Measurements from ENCODE around the gene CANT1.

Gene CANT1

GRCh38 chr17:79010304-79010646 is 711 bp upstream of the CANT1 start:
- DNase-seq (ENCODE audit: low spot score) (no peak), FAIRE-seq (no peak)

DNA sequence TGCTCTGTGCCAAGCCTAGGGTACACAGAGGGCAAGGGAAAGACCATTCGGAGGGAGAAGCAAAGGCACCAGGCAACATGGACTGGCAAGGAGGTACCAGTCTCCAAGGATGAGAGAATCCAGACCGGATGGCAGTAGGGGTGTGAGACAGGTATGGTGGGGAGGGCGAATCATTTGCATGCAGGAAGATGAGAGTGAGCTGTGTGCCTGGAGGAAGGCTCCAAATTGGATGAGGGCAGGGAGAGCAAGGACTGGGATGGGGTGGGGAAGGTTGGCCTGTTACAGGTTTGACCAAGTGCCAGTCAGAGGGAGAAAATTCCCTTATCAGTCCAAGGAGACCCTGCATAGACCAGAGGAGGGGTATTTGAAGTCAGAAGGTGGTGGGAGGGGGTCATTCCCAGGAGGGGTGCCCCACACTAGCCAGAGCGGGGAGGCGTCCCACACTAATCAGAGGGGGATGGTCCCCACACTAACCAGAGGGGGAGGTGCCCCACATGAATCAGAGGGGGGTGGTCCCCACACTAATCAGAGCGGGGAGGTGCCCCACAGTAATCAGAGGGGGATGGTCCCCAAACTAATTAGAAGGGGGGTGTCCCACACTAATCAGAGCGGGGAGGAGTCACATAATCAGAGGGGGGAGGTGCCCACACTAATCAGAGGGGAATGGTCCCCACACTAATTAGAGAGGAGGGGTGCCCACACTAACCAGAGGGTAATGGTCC is 737 bp downstream of the CANT1 start:
- no peak for FAIRE-seq
- DNase-seq (ENCODE audit: low spot score): no peak

DNA sequence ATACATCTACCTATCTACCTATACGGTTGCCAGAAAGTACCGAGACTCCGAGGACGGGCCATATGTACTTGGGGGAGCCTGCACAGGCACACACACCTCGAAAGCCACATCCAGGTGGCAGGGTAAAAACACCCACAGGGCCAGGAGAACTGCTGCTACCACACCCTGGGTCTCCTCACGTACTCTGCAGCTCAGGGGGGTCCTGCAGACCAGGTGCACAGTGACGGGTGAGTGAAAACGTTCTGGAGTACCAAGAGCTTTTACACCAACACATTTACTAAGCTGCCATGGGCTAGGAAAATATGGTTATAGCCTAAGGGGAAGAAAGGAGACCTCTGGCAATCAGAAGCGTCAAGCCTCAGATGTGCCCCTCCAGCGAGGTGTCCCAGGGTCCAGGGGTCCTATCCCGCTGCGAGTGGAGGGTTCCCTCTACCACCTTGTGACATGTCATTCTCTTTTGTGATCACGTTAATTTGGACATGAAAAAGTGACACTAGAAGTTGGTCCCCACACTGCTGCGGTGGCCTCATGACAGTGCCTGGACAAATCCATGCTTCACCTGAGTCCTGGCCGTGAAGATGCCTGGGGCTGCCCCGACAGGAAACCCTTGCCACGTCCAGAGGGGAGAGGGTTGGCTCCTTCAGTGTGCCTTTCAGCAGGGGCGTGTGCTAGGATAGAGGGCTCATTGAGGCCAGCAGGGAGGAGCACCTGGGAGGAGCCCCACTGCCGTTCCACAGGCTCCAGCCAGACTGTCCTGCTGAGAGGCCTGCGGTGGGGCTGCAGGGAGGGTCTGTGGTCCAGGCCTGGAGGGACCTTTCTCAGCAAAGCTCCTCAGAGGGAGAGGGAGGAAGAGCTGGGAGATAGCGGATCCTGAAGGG is 1.8 kb downstream of the CANT1 start:
- no peak for FAIRE-seq

DNA sequence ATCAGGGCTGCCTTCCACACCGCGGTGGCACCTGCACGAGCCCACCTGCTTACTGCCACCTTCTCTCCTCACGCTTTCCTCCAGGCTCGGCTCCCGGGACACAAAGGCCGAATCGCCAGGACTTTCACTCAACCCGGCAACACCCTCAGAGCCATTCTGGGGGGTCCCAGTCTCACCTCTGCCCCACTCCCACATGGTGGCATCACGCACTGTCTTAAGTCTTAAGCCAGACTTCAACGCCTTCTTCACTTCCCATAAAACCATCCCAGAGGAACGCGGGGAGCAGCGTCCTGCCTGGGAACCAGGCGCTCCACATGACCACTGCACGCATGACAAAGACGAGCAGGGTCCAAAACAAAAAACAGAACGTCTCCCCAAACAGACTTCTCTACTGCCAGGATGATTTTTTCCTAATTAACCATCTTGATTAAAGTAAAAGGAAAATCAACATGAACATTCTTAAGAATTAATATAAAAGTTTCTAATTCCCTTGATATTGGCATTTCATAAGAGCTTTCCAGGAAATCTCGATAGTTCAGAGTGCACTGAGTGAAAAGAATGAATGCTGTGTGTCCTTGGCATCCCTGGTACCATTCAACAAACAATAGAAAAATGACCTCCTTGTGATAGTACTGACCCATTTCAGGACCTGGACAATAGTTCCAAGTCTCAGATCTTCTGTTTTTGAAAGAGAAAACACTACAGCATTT is 2.6 kb downstream of the CANT1 start:
- no peak for FAIRE-seq
- DNase-seq (ENCODE audit: low spot score): no peak

More for the DNA sequence above, 1.8 kb downstream of the CANT1 start:
- DNase-seq (ENCODE audit: low spot score): no peak

DNA sequence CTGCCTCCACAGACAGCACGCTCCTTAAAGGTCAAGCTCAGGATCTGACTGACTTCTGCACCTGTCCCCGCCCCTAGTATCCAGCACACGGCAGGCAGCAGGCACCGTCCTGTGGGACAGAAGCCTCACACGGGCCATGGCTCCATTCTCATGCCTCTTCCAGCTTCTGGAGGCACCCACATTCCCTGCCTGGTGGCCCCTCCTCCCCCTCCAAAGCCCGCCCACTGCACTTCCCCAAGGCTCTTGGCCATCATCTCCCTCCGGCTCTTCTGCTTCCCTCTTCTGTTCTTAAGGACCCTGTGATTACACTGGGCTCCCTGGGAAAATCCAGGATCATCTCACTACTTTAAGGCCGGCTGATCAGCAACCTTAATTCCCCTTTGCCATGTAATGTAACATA is 3.5 kb downstream of the CANT1 start:
- FAIRE-seq (peak; percentile 27), DNase-seq (ENCODE audit: low spot score) (no peak)

DNA sequence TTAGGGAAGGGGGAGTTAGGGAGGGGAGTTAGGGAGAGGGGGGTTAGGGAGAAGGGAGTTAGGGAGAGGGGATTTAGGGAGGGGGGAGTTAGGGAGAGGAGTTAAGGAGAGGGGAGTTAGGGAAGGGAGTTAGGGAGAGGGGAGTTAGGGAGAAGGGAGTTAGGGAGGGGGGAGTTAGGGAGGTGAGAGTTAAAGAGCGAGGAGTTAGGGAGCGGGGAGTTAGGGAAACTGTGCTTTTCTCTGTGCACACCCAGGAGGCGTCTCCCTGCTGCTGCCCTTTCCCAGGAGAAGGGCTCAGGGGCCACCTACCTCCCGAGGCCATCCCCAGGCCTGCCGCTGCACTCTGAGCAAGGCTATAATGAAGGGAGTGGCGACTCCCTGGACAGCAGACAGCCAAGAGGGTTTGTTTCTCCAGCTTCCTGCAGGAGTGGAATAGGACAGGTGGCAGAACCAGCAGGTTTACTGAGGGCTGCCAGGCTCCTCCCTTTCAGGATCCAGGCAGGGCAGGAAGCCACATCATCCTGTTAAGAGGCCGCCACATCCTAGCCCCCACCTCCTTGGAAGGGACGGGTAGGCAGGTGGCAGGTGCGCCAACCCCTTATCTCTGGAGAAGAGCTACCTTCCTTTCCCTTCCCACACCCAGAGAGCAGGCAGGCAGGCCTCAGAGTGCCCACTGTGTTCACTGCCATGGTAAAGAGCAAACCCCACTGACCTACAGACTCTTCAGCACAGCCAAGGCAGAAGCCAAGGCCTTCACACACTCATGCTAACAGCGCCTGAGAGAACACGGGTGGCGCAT is 4.3 kb downstream of the CANT1 start:
- FAIRE-seq: no peak
- DNase-seq (ENCODE audit: low spot score): no peak

- FAIRE-seq: no peak
- DNase-seq (ENCODE audit: low spot score): no peak
These were observed 5.7 kb downstream of the CANT1 start for GRCh38 chr17:79003661-79004411.

DNA sequence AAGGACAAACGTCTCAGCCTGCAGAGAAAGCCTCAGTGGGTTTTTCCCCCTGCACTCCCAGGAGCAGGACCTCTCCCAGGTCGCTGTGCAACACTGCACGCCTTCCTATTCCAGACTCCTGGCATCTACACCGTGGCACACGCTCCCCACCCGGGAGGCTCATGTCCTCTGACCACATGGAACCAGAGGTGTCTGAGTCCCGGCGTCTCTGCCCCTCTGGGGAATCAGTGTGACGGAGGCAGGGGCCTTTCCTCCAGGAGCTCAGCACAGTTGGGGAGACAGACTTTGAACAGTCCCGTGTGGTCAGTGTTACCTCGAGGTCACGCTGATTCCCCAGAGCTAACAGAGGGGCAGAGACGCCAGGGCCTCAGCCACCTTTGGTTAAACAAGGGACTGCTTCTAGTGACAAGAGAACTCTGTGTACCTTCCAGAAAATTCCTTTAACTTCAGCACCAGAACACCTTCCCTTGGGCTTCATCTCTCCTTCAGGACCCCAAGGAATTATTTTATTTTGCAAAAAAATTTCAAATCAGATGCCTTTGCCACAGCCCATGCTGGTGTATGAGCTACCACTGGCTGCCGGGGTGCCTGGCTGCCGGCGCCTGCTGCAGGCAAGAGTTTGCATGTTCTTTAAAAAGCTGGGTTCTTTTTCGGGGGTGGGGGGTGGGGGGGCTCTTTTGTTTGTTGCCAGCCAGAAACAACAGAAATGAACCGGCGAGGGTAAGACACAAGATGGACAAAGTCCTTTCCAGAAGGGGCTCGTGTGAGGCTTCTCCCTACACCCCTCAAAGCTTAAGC is 6.6 kb downstream of the CANT1 start:
- DNase-seq (ENCODE audit: low spot score) (no peak), FAIRE-seq (no peak)

DNA sequence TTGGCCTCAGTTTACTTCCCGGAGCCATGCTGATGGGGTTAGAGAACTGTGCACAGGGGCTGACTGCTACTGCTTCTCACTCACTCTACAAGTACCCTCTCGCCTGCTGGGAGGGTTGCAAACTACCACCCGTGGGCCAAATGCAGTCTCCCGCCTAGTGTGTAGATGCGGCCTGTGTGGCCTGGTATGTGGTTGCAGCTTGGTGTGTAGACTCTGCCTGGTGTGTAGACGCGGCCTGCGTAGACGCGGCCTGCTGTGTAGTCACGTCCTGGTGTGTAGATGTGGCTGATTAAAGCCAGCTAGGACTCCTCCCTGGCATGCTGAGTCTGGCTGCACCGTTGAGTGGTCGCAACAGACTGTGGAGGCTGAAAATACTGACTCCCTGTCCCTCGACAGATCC is 7.3 kb downstream of the CANT1 start:
- DNase-seq (ENCODE audit: low spot score): no peak
- peak; percentile 74 for FAIRE-seq

DNA sequence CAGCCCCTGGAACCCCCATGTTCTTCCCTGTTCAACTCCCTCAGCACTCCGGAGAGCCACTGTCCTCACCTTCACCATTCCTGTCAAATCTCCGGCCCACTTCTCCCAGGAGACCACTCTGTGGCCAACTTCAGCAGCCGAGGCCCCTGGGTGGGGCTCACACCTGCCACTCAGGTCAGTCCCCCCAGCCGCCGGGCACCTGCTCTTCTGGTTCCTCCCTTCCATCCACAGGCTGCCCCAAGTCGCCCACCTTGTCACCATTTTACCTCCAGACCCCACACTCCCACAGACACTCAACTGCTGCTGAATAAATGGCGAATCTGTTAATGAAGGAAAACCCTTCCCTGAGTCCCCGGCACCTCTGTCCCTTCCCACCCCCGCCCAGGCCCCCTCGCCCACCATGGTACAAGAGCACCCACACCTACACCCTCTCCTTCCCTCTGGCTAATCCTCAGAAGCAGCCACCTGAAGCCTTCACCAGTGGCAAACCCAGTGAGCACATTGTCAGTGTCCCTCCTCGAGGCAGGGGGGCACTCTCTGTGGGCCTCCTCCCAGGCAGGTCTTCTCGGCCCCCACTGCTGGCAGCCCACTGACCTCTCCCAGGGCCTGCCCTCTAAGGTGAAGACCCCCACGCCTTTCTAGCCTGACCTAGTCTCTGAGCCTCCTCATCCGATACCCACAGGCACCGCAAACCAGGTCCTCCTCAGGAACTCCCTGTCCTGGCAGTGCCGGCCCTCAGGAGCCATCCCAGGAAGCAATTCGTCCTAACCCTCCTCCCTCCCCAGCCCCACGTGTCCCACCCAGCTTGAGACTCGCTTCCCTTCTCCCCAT is 8.2 kb downstream of the CANT1 start:
- no peak for DNase-seq (ENCODE audit: low spot score)
- peak; percentile 85 for FAIRE-seq

DNA sequence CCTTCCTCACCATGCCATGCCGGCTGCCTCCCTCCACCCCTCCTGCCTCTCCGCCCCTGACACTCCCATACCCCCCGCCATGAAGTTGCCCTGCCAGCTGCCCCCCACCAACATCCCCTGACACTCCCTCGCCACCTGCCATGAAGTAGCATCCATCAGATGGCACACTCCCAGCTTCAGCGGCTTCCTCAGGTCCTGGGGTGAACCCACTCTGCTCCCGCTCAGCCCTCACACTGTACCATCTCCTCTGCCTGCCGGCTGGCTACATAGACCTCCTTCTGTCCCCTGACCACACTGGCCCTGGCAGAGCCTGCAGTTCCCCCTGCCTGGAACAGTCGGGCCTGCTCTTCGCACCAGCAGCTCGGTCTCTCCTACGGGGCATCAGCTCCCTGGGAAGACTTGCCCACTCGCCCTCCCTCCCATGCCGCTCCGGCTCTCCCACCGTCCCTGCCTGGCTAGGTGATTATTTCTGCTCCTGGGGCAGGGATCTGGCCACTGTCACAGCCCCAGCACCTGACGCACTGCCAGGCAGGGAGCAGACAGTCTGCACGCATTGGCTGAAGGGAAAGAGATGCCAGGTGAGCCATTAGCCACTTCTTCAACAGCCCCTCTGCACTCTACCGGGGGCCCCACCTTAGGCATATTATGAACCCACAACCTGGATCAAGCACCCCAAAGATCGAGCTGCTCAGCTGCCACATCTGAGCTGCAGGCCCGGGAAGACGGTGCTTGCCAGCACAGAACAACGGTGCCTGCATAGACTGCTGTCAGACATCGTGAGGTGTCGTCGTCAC is 9.0 kb downstream of the CANT1 start:
- DNase-seq (ENCODE audit: low spot score): no peak
- peak; percentile 30 for FAIRE-seq

DNA sequence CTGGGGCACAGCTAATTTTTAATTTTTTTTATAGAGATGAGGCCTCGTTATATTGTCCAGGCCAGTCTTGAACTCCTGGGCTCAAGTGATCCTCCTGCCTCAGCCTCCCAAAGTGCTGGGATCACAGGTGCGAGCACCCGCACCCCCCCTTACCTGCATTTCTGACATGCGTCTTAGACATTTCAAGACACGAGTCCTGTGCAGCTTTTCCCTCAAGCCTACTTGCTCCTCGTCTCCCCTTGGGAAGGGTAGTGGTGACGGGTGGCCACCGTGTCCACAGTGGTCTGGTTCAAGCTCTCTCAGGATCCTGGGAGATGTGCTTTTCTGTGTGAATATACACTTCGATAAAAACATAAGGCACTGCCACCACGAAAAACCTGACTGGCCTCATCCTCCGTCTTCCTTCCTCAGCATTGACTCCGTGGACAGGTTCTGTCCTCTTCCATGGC is 9.6 kb downstream of the CANT1 start:
- peak; percentile 27 for FAIRE-seq
- DNase-seq (ENCODE audit: low spot score): no peak

- FAIRE-seq (no peak), DNase-seq (ENCODE audit: low spot score) (no peak)
These were observed 10.4 kb downstream of the CANT1 start for GRCh38 chr17:78999056-78999768.

DNA sequence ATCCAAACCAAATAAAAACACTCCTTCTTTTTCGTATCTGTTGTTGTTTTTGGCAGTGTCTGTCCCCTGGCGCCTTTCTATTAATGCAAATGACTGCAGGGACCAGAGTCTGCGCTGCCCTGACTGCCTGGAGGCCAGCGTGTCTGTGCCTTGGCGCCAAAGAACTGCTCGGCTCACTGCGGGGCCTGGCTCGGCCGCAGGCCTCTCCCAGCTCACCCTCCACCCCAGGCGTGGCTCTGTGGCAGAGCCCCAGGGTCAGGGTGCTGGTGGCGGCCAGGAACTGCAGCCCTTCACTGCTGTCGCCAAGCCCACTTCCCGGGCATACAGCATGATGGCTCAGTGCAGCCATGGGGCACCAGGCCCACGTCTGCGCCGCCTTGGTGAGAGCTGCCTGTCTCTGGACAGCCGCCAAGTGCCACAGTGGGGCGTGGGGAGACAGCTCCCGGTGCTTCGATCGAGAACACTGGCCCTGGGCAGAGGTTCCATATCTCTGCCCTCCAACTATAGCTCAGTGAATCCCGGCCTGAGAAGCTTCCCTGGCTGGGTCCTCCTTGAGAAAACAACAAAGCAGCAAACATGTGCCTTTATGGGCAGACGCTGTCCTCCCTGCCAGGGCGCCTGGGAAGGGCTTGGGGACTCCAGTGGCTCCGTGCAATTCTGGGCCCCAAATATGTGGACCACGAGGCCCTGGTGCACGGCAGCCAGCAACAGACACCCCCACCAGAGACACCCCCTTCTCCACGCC is 11.1 kb downstream of the CANT1 start:
- DNase-seq (ENCODE audit: low spot score) (no peak), FAIRE-seq (peak; percentile 5)

DNA sequence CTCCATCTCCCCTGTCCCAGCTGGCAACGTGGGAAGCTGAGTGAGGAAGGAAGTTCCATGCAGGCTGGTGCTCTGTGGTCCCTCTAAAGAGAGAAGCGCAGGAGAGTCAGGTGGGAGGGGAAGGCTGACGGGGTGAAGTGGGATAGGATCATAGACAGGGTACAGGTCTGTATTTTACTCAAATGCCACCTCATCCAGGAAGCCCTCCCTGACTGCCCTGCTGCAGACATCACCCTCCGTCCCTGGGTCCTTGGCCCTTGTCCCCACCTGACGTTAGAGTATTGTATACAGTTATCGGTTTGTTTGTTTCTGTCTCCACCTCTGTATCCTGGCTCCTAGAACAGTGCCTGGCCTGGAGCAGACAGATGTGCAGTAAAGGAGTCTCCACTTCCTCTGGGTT is 11.7 kb downstream of the CANT1 start:
- FAIRE-seq (no peak), DNase-seq (ENCODE audit: low spot score) (no peak)

DNA sequence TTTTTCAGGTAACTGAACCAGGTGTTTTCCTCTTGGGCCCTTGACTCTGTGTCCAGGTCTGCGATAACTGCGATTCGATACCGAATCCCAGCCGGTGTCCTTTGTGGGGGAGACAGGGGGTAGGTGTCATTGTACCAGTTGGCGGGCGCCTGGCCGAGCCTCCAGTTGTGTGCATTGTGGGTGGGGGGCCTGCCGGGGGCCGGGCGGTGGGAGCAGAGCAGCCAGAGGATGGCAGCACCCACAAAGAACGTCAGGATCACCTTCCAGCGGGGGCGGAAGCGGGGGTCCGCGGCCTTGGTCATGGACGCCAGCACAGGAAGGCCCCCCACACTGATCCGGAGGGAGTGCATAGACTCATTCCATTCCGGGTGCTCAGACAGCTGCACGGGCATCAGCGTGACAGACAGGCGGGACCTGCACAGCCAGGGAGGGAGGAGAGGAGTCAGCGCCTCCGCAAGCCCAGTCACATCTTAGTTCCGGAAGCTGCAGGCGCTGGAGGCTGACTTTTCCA is 12.3 kb downstream of the CANT1 start:
- DNase-seq (ENCODE audit: low spot score) (no peak), FAIRE-seq (no peak)

Measured in urothelium cell line (cell line).